ENCODE results near the gene LGI2.

LGI2 gene

DNA sequence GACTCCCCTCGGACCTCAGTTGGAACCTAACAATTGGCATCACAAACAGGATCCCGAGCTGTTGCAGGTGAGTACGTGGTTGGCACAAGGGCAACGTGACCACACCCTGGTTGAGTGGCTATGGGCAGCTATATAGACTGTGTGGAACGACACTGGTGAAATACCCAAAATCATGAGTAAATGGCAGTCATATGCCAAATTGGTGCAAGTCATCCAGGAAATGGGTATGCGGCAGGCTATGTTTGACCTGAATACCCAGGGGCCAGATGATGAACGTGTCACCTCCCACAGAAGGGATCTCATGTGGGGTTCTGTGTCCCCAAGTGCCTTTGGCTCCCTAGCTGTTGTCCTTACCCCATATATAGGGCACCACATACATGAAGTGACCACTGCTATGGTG lies 64.7 kb downstream of the LGI2 start:
- no peak for DNase-seq (ENCODE audit: low read depth, low spot score)

DNA sequence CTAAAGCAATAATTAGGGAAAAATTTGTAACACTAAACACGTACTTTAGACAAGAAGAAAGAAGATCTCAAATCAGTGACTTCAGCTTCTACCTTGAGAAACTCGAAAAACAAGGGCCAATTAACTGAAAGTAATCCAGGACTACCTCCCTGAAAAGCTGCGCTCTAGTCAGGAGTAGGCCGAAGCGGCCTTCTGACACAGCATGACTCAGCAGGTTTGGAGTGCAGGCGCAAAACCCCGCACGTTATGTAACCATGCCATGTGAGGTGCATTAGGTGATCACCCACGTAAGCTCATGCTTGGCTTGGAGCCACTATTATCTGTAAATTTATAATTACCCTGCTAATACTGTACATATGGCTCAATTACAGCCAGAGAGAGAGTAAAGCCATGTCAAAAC lies 65.1 kb downstream of the LGI2 start:
- DNase-seq (ENCODE audit: low read depth, low spot score), result no peak

DNA sequence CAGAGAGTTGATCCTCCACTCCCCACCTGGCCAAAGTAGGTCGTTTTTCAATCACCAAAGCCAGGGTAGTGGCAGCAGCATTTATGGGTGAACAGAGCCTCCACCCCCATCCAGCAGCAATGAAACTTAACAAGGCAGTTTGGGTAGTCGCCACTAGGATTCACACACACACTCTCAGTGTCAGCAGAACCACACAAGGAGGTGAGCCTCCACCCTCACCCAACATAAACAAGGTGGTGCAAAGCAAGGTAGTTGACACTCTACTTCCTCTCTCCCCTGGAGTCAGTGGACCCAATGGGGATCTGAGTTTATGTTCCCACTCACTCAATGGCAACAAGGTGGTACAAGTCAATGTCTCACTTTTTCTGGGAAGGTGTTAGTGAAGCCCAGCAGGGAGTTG lies 67.5 kb downstream of the LGI2 start:
- DNase-seq (ENCODE audit: low read depth, low spot score), result no peak

DNA sequence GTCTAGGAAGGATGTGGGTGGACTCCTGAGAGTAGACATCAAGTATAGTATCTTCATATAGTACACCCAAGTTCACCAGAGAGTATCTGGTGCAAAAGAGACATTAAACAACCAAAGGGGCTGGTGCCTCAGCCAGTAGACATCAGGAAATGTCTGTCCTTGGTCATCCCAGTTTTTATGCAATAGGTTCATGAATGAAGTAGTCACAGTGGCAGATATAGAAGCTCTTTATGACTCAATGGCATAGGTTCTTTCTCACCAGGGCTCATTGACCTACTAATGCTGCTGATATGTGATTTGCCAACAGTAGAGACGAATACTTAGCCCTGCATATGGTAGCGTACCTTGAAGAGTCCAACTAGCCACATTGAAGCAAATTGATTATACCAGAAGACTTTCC lies 72.9 kb downstream of the LGI2 start:
- DNase-seq (ENCODE audit: low read depth, low spot score), result no peak

DNA sequence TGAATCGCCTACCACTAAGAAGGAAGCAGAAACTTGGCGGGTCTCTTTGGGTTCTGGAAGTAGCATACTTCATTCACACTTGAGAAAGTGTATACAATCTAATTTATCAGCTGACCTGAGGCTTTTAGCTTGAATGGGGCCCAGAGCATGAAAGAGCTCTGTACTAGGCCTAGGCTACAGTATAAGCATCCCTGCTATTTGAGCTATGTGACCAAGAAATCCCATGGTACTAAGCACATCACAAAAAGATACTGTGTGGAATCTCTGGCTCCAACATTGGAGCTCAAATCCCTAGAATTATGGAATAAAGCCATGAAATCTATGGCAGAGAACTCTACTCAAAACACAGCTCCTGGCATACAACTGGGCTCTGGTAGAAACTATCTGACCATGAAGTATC lies 74.0 kb downstream of the LGI2 start:
- no peak for DNase-seq (ENCODE audit: low read depth, low spot score)

DNA sequence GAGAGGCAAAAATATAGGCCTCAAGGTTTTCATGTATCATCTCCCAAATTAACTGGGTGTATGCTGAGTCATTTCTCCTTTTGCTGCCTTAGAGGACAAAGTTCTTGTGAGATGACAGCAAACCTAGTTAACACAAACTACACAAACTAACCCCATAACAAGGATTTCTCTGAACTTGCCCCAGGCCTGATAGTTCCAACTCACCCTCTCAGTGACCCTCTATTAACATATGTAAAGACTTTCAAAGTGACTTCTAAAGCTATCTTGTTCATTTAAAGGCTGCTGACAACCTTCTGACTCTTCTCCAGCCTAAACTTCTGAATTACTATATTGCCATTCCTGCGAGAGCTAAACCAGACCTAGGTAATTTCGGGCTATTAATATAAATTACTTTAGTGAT lies 74.7 kb downstream of the LGI2 start:
- no peak for DNase-seq (ENCODE audit: low read depth, low spot score)

DNA sequence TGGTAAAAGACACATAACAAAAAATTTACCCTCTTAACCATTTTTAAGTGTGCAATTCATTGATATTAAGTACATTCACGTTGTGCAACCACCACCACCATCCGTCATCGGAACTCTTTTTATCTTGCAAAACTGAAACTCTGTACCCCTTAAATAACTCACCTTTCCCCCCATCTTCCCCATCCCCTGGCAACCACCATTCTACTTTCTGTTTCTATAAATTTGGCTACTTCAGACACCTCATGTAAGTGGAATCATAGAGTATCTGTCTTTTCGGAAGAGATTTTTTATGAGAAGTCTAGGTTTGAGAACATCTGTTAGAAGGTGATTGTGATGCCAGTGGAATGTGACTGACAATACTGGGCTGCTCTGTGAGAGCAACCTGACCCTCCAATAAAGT lies 78.1 kb downstream of the LGI2 start:
- DNase-seq (ENCODE audit: low read depth, low spot score), result no peak

DNA sequence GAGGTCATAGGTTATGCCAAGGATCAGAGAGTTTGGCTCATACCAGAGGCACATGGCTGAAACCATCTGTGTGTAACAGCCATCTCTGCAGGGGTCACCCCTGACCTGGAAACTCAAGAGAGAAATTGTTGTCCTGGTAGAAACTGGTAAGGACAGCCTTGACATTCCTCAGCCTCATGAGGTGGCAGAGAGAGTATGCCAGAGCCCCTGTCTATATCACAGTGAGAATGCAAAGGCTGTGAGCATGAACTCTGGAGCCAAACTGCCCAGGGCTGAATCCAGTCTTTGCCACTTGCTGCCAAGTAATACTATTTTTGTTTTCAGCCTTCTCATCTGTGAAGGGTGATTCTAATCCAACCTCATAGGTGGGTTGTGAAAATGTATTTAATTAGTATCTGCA lies 80.8 kb downstream of the LGI2 start:
- no peak for DNase-seq (ENCODE audit: low read depth, low spot score)

All from activated naive CD8-positive, alpha-beta T cell treated with anti-CD3 and anti-CD28 coated beads, Interleukin-2, amount 50 U/mL, for 16 hours (primary cell).